SK-N-SH (cell line): ENCODE data around the gene RBBP8NL.

Experiments
- CTCF ChIP-seq: fragments of 200-600 bp; sonication (generic); IDR thresholded peaks from 2 replicates; pipeline ENCODE4 v1.6.1; 2017; ENCODE audit warnings: antibody characterized with exemption, mild to moderate bottlenecking, moderate library complexity
- EZH2phosphoT487 ChIP-seq: fragments of 200-600 bp; sonication (generic); IDR thresholded peaks from 2 replicates; pipeline ENCODE4 v1.6.1; 2017; ENCODE audit warnings: low read depth, mixed run types, mild to moderate bottlenecking, antibody characterized with exemption, moderate library complexity, borderline replicate concordance
- FOSL2 ChIP-seq: IDR thresholded peaks from 2 replicates; pipeline ENCODE4 v1.4.0; 2012; ENCODE audit warnings: low read depth, mild to moderate bottlenecking, moderate library complexity, borderline replicate concordance
- JUND ChIP-seq: IDR thresholded peaks from 2 replicates; pipeline ENCODE4 v1.4.0; 2012
- NFIC ChIP-seq: IDR thresholded peaks from 2 replicates; pipeline ENCODE4 v1.4.0; 2012; ENCODE audit warnings: borderline replicate concordance
- RCOR1 ChIP-seq: fragments of 150-350 bp; IDR thresholded peaks from 2 replicates; pipeline ENCODE4 v1.6.1; 2017; ENCODE audit warnings: antibody characterized with exemption, low read length
- SMC3 ChIP-seq: IDR thresholded peaks from 2 replicates; pipeline ENCODE4 v1.6.1; 2012; ENCODE audit warnings: low read depth, low read length, improper control_type of control experiment
- TF ChIP-seq, protein P1 (sequence below): fragments of 150-350 bp; IDR thresholded peaks from 2 replicates; pipeline ENCODE4 v1.6.1; 2017; ENCODE audit warnings: antibody characterized with exemption, low read length, low read depth, borderline replicate concordance

DNA sequence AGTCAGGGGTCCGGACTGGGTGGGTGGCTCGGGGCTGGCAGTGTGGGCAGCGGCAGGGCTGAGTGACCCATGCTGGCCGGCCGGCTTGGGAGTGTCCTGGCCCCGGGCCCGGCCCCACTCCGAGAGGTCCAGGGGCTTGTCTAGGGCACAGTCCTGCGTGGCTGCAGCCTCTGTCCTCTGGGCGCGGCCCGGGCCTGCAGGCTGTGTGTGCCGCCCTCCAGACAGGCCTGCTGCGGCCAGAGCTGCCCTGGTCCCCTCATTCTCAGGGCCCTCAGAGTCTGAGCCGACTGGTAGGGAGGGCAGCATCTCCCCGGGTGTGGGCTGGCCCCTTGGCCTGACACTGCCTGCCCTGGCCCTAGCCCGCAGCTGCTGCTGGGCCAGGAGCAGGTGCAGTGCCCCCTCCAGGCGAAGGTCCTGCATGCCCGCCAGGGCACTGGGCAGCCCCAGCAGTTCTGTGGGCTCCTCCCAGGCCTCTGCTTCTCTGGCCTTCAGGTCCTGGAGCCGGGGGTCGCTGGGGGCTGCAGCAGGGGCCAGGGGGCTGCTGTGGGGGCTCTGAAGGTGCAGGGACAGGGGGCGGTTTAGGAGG lies 13.3 kb downstream of the RBBP8NL start:
- TF ChIP-seq JUND (no peak), FOSL2 (no peak), EZH2phosphoT487 (no peak), CTCF (peak; percentile 27; the same call in 1 of the 2 replicates), SMC3 (no peak), NFIC (no peak), RCOR1 (no peak)
- TF ChIP-seq, protein P1, sequence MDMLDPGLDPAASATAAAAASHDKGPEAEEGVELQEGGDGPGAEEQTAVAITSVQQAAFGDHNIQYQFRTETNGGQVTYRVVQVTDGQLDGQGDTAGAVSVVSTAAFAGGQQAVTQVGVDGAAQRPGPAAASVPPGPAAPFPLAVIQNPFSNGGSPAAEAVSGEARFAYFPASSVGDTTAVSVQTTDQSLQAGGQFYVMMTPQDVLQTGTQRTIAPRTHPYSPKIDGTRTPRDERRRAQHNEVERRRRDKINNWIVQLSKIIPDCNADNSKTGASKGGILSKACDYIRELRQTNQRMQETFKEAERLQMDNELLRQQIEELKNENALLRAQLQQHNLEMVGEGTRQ, result no peak
